WI38 (cell line): ENCODE measurements around the gene PRKAB1.

Experiments used
- H3K4me3 ChIP-seq: 2 replicates; pipeline ENCODE4 v1.5.1; 2011; ENCODE audit warnings: low read depth, mild to moderate bottlenecking, control low read depth, low read length
- TF ChIP-seq, protein P1 (sequence below): IDR thresholded peaks from 2 replicates; pipeline ENCODE4 v1.5.1; 2012; ENCODE audit warnings: low read depth, mild to moderate bottlenecking, control low read depth, low read length

Gene PRKAB1

DNA sequence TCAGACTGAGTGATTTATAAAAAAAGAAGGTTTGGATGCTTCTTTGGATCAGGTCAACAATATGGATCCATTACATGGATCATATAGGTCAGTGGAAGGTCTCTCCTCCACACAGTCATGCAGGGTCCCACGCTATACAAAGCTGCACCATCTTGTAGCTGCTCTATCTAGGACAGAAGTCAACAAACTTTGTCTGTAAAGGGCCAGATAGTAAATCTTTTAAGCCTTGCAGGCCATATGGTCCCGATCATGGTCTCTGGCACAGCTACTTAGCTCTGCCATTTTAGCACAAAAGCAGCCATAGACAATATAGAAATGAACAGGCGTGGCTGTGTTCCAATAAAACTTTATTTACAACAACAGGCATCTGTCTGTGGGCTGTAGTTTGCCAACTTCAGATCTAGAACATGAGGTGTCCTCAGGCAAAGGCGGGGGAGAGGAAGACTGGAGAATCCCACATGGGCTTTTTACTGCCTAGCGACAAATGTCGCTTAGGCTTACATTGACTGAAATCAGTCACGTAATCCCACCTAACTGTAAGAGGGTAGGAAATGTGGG, 37.6 kb upstream of the PRKAB1 start:
- H3K4me3 ChIP-seq = no peak overlapping the region
- TF ChIP-seq, protein P1, sequence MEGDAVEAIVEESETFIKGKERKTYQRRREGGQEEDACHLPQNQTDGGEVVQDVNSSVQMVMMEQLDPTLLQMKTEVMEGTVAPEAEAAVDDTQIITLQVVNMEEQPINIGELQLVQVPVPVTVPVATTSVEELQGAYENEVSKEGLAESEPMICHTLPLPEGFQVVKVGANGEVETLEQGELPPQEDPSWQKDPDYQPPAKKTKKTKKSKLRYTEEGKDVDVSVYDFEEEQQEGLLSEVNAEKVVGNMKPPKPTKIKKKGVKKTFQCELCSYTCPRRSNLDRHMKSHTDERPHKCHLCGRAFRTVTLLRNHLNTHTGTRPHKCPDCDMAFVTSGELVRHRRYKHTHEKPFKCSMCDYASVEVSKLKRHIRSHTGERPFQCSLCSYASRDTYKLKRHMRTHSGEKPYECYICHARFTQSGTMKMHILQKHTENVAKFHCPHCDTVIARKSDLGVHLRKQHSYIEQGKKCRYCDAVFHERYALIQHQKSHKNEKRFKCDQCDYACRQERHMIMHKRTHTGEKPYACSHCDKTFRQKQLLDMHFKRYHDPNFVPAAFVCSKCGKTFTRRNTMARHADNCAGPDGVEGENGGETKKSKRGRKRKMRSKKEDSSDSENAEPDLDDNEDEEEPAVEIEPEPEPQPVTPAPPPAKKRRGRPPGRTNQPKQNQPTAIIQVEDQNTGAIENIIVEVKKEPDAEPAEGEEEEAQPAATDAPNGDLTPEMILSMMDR = no peak

DNA sequence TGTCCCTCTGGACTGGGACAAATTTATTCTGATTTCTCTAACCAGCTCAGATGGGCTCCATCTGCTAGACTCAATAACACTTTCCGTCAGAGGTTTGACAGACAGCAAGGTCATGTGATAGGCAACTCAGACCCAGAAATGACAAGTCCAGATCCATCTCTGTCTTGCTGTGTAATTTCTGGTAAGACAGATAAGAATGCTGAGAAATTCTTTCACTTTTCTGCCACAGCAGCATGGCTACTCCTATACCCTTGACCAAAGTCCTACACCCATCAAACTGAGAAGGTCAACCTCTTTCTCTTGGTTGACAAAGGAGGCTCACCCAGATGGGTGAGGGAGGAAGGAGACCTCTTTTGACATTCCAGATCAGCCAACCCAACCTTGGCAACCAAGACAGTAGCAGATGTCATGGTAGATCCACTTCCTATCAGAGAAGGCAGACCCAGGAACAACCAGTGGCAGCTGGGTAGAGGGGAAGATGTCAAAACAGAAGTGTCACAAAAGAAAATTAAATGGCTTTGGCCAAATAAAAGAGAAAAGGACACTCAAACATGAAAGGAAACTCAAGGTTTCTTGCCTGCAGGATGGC, 36.9 kb upstream of the PRKAB1 start:
- no peak overlapping the region for H3K4me3 ChIP-seq
- TF ChIP-seq, protein P1 = no peak

DNA sequence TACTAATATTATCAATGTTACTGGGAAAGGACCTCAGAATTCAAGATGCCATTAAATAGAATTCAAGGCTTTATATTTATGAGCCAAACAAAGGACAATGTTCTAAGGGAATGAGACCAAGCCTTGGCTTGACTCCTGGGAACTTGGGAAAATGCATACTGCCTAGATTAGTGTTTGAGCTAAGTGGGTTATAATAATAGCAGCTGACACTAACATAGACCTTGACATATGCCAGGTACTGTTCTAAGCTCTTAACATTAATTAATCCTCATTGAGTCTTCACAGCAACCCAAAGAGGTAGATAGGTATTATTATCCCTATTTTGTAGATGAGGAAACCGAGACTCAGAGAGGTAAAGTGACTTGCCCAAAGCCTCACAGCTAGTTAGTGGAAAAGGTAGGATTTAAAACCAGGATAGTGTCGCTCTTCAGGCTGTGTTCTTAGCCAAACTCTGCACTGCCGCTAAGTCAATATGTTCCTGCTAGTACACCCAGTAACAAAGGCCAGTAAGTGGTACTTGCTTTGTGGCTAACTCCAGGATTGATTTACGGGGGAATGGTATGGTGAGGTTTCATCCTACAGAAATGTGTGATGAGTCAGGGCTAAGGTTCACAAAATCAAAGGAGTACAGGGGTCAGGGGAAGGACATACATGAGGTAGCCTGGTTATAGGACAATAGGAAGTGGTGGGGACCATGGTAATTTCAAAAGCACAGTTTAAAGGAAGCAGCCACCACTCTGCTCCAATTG, 35.8 kb upstream of the PRKAB1 start:
- H3K4me3 ChIP-seq = no peak overlapping the region
- TF ChIP-seq, protein P1 = no peak

DNA sequence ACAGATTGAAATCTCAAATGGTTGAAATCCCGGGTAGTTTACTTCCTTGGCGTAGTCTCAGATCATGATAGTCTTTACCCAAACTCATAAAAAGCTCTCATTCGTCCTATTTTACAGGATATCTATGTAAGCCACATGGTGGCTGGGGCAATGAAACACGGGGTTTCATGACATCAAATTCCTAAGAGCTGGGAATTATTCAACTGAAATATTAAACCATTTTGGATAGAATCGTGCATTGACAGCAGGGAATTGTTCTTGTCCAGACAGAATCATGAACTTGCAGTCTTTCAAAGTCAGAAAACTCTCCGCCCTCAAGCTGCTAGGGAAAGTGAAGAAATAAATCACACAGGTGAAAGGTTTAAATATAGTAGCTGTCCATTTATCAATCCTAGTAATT, 33.2 kb upstream of the PRKAB1 start:
- H3K4me3 ChIP-seq = no peak overlapping the region
- TF ChIP-seq, protein P1 = no peak

DNA sequence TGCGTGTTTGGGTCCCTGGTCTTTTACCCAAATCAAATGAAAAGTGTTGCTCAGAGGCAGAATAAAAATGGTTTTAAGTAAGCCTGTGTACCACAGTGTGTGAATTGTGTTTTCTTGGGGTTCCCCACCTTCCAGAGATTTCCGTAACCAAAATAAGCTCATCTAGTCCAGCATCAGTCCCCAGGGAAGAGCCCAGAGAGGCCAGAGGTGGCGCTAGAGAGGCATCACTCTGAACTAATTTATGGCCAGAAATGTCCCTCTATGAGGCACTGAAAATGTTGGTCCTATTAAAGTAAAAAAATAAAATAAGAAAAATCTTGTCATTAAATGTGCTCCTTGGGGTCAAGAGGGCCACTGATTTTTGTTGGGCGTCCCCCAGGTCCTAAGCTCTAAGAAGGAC, 24.9 kb upstream of the PRKAB1 start:
- no peak overlapping the region for H3K4me3 ChIP-seq
- TF ChIP-seq, protein P1 = no peak

DNA sequence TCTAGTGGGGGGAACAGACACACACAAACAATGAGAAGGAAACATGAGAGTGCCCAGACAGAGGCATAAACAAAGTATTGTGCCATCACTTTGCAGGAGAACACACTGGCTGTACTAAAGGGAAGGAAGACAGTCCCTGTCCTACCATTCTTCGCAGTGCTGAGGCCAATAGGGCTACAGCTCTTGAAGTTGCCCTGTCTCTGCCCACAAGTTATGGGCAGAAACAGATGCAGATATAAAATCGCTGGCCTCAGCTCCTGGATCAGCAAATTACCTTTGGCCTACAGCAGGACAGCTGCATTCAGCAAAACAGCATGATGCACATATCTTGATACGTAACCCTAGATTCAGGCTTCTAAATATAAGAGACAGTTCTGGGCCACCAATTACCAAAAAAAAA, 23.0 kb upstream of the PRKAB1 start:
- no peak overlapping the region for H3K4me3 ChIP-seq
- TF ChIP-seq, protein P1 = no peak

DNA sequence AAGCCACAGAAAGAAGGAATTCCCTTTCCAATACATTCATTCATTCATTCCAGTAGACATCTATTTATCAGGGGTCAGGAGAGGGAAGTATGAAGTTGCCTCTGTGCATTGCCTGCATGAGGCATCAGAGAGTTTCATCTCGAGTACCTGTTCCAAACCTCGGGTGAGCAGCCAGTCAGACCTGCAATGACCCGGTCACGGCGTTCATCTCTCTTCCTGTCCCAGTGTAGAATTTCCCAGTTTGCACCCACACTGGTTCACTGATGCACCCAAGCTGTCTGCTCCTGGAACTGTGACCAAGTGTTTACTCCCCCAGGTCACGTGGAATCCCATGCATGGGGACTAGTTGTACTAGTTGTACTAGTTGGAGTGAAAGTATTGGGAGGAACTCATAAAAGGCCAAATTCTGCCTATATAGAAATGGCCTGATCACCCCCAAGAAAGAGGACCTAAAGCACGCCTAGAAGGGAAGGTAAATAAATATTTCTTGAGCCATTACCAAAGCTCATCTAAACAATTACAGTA, 22.3 kb upstream of the PRKAB1 start:
- TF ChIP-seq, protein P1 = no peak
- no peak overlapping the region for H3K4me3 ChIP-seq
